A204.1 (cell line): ENCODE measurements around the gene UMODL1.

ENCODE experiments used
- FAIRE-seq: peaks from 2 replicates; lab custom pipeline; 2012; peaks lifted over from hg19 to GRCh38; lab: Jason Lieb, UNC

UMODL1 gene

GRCh38 chr21:42130441-42130840 is 59.3 kb downstream of the UMODL1 start:
- FAIRE-seq, result no peak

- FAIRE-seq, result no peak
Observed at GRCh38 chr21:42132183-42132582, 61.1 kb downstream of the UMODL1 start.

GRCh38 chr21:42133131-42133530 is 62.0 kb downstream of the UMODL1 start:
- FAIRE-seq, result no peak

DNA sequence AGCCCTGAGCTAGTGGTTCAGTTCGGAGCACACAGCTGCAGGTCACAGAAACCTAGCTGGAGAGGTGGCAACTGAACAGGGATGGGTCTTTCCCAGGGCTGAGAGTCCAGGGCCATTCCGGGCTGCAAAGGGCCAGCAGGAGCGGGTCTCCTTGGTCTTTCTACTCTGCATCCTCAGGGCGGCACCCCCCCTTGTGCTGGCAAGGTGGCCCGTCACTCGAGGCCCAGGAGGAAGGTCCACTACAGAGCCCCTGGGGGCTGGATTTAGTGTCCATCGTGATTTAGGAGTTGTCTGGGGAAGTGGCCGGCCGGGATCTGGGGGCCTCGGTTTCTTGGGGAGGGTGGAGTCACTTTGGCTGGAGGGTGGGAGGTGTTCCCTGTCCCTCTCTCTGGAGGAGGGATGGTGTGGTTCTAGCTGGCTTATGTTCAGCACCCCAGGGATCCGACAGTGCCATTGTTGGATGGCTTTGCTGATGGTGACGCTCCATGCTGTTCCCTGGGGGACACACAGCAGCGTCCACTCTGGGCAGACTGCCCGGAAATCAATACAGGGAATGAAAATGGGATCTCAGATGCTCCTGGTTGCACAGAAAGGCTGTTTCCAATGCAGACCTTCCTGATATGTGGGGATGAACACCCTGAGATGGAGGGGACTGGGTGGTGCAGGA is 64.4 kb downstream of the UMODL1 start:
- FAIRE-seq, result no peak

DNA sequence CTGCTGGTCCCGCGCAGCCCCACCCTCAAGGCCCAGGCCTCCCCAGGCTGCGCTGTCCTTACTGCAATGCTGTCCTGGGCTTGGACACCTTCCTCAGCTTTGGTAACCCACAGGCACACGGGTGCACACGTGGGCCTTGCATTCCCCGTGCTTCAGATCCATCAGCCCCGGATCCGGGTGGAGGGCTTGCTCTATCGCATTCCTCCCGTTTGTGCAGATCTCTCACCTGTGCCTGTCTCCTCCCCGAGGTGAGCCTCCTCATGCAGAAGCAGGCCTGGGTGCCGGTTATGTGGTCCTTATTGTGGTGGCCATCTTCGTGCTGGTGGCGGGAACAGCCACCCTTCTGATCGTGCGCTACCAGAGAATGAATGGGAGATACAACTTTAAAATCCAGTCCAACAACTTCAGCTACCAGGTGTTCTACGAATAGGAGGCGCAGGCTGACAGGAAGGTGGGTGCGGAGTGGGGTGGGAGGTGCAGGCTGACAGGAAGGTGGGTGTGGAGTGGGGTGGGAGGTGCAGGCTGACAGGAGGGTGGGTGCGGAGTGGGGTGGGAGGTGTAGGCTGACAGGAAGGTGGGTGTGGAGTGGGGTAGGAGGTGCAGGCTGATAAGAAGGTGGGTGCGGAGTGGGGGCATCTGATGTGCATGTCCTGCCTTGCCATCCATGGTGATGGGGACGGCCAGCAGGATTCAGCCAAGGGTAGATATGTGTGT is 66.2 kb downstream of the UMODL1 start:
- no peak for FAIRE-seq

DNA sequence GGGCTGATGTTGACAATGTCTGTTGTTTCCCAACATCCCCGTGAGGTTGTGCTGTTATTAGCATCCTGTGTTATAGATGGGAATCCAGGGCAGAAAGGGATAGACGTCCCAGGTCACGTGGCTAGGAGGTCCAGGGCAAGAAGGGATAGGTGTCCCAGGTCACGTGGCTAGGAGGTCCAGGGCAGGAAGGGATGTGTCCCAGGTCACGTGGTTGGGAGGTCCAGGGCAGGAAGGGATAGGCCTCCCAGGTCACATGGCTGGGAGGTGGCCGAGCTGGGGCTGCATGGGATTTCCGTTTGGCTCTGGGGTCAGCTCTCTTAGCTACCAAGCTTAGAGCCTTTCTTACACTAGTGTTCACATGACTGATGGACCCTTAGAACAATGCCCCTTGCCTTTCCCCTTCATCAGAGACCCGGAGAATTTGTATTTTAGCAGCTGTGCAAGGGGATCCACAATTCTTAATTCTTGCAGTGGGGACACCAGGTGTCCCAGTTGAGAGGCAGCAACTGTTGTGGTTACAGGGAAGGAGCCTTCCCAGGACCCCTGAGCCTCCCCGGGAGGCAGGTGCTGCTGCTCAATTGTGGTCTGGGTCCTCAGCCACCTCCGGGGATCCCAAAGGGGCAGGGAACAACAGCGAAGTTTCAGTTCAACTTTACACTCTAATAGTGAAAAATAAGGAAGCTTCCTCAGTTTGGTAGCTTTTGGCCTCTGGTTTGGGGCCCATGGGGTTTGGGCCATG is 69.2 kb downstream of the UMODL1 start:
- no peak for FAIRE-seq

- no peak for FAIRE-seq
Observed at GRCh38 chr21:42141643-42142042, 70.5 kb downstream of the UMODL1 start.

DNA sequence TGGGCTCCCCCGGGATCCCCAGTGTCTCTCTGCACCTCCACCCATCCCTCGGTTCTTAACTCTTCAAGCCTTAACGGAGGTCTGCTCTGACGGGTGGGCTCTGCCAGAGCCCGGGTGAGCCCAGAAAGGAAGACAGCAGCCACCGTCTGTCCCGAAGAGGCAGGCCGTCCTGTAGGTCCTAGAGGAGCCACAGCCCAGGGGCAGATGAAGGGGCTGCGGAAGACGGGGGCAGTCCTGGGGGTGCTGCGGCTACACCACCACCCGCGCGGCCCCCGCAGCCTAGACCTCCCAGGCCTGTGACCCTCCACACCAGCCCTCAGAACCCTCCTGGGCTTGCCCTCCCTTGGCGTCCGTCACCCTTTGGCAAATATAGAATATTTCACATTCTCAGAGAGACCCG is 71.0 kb downstream of the UMODL1 start:
- no peak for FAIRE-seq

DNA sequence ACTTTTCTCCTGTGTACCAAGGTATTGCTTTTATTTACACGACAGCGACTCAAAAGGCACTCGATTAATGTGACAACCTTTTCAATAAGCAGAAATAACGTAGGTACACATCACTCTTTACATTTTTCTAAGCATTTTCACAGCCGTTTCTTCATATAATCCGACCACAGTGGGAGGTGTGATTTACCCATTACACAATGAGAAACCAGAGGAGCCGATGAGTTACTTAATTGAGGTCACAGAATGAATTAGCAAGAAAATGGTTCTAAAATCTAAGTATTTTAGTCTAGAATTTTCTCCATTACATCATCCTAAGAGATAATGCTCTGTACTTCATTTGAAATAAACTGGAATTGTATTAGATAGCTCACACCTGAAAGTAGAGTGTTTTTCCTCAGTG is 71.5 kb downstream of the UMODL1 start:
- FAIRE-seq, result no peak

- FAIRE-seq, result no peak
Observed at GRCh38 chr21:42143111-42143510, 72.0 kb downstream of the UMODL1 start.

DNA sequence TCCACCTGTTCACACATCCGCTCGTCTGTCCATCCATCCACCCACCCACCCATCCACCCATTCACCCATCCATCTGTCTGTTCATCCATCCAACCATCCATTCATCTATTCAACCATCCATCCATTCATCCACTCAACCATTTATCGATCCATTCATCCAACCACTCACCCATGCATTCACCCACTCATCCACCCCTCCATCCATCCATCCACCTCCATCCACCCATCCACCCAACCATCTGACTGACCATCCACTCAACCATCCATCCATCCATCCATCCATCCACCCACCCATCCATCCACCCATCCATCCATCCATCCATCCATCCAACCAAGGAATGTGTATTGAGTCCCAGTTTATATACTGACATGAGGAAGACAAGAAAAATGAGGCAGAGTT is 73.1 kb downstream of the UMODL1 start:
- FAIRE-seq, result no peak

GRCh38 chr21:42144679-42145568 is 73.8 kb downstream of the UMODL1 start:
- no peak for FAIRE-seq

DNA sequence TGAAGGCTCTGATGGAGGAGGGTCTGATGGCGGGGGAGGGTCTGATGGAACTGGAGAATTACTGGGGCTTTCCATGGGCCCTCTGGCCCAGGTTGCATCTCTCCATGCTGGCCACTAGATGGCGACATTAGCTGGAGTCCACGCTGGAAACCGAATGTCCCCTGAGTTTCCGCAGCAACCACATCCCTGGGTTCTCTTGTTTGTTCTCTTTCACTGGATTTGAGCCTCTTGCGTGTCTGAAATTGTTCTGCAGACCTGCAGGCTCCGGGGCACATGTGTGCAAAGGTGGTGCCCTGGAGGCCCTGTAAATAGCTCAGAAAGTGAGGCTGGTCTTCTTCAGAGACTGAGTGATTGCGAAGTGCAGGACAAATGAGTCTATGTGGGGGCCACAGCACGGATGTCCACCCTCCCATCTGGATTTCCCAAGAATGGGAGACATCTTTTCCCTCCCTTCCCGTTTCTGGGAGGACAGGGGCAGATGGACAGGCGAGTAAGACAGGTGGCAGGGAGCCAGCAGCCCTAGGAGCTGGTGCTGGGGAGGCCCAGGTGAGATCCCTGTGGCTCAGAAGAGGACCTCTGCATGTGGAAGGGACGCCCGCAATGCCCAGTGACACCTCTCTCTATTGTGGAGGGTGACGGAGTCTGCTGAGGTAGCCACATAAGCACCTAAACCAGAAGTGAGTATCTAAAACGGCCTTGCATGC is 74.6 kb downstream of the UMODL1 start:
- FAIRE-seq, result no peak

- FAIRE-seq, result no peak
Observed at GRCh38 chr21:42146273-42146805, 75.2 kb downstream of the UMODL1 start.

DNA sequence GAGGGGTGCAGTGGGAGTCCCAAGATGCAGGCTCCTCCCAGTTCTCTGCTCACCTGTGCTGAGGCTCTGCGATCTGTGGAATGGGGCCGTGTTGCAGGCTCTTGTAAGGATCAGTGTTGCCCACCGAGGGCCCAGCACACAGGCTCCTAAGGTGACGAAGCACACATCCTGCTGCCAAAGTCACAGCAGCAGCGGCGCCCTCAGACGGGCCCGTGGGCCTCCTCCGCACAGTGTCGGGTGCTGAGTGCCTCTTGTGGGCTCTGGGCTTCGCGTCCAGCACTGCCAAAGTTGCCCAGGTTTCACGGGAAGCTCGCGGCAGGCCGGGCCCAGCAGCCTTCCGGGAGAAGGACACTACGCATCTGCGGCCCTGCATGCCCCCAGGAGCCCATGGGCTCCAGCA is 75.7 kb downstream of the UMODL1 start:
- no peak for FAIRE-seq

- no peak for FAIRE-seq
Observed at GRCh38 chr21:42147386-42148020, 76.4 kb downstream of the UMODL1 start.

DNA sequence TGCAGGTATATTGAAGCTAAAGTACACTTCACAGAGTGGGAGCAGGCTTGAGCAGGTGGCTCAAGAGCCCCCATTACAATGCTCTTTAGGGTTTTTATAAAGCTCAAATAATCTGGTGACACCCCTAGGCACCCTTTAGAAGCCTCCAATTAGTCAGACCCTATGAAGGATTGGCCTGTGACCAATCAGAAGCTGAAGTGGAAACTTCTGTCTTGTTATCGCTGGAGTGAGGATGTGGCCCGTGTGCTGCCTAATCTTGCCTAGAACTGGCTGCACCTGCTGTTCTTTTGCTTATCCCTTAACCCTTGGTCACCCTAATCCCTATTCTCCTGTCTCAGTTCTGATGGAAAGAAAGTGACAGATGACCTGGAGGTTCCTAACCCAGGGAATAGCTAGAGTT is 77.0 kb downstream of the UMODL1 start:
- no peak for FAIRE-seq

- FAIRE-seq, result no peak
Observed at GRCh38 chr21:42148584-42148983, 77.5 kb downstream of the UMODL1 start.

DNA sequence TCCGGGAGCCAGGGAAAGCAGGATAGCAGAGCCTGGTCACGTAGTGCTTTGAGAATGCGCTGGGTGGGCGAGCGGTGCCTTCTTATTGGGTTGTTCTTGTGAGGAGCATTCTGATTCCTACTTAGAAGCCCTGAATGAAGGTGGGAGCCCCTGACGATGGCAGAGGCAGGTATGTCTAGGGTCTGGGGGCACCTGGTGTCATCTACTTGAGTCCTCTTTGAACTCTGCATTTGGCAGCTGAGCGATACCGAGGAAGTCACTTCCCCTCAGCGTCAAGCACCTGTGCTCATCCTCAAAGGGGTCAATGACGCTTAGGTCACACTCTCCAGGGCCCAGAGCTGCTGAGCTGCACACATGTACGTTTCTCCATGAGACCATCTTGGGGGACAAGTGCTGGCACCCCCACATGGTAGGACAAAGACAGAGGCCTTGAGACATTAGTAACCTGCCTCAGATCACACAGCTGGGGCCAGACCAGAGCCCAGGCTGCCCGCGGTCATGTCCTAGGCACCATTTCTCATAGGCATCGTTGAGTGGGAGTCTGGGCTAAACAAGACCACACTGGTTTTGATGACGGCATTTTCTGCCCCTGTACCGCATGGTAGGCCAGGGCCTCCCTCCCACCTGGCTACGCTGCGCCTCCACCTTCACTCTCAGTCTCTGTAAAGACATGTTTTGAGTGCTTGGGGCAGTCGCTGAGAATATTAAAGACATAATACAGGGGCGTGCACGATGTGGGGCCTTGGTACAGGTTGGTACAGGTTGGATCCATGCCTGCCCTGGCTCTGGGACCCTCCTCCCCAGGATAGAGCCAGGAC is 78.7 kb downstream of the UMODL1 start:
- FAIRE-seq, result no peak

- no peak for FAIRE-seq
Observed at GRCh38 chr21:42150474-42151085, 79.5 kb downstream of the UMODL1 start.
